ENCODE data around the gene NCMAP.

DNA sequence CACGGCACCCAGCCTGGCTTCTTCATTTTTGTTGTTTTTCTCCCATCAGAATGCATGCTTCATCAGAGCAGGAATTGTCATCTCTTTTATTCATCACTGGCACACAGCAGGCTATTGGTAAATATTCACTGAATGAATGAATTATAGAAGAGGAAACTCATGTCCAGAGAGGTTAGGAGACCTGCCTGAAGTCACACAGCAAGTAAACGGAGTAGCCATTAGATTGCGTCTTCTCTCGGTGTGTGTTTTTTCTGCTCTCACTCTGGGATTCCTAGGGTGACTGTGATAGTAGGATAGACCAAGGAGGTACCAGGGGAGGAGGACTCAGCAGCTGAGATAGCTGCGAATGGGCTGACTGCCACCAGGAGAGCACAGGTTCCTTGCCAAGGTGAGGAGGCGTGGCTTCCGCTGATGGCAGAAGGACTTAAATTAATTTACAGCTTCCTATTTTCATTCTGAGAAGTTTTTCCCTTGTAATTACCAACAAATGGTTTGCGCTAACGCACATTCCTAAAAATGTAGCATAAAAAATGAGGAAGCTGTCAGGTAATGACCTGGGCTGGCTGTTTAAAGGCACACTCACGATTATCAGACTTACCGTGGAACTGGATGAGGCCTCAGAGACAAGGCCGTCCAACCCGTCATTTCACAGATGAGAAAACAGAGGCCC, 4.5 kb upstream of the NCMAP start:
- TF ChIP-seq, protein P1, sequence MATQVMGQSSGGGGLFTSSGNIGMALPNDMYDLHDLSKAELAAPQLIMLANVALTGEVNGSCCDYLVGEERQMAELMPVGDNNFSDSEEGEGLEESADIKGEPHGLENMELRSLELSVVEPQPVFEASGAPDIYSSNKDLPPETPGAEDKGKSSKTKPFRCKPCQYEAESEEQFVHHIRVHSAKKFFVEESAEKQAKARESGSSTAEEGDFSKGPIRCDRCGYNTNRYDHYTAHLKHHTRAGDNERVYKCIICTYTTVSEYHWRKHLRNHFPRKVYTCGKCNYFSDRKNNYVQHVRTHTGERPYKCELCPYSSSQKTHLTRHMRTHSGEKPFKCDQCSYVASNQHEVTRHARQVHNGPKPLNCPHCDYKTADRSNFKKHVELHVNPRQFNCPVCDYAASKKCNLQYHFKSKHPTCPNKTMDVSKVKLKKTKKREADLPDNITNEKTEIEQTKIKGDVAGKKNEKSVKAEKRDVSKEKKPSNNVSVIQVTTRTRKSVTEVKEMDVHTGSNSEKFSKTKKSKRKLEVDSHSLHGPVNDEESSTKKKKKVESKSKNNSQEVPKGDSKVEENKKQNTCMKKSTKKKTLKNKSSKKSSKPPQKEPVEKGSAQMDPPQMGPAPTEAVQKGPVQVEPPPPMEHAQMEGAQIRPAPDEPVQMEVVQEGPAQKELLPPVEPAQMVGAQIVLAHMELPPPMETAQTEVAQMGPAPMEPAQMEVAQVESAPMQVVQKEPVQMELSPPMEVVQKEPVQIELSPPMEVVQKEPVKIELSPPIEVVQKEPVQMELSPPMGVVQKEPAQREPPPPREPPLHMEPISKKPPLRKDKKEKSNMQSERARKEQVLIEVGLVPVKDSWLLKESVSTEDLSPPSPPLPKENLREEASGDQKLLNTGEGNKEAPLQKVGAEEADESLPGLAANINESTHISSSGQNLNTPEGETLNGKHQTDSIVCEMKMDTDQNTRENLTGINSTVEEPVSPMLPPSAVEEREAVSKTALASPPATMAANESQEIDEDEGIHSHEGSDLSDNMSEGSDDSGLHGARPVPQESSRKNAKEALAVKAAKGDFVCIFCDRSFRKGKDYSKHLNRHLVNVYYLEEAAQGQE (IDR thresholded peaks at IDR 0.05; ENCODE audit: insufficient read depth in 1 of 2, low read depth in 2 of 2, low read length in 2 of 2) = no peak
- TF ChIP-seq SIN3A (IDR thresholded peaks at IDR 0.05; ENCODE audit: borderline replicate concordance, insufficient read depth, low read length) = no peak
- no peak for TF ChIP-seq POLR2AphosphoS5 (IDR thresholded peaks at IDR 0.05; ENCODE audit: low read depth, low read length)

Data from PFSK-1 (cell line).